OCI-LY1 (cell line): Measurements from ENCODE around the gene SLC28A3.

Experiments used
- CTCF ChIP-seq: fragments of 200-600 bp; sonication (generic), shearing (Covaris generic); IDR thresholded peaks from 2 replicates; pipeline ENCODE4 v1.5.1; 2017; ENCODE audit warnings: mild to moderate bottlenecking, antibody characterized with exemption, low read length, moderate library complexity, mixed read lengths
- EZH2 ChIP-seq: fragments of 200-600 bp; sonication (generic), shearing (Covaris generic); IDR thresholded peaks from 2 replicates; pipeline ENCODE4 v1.8.0; 2017; ENCODE audit warnings: borderline replicate concordance, mixed run types, mild to moderate bottlenecking, antibody characterized with exemption, low read length, moderate library complexity, mixed read lengths

- TF ChIP-seq CTCF (no peak), EZH2 (no peak)
These were observed 111.4 kb downstream of the SLC28A3 start for GRCh38 chr9:84229191-84229590.
